ENCODE data around the gene C15orf39.

GRCh38 chr15:75181780-75182179, 19.9 kb upstream of the C15orf39 start:
- TF ChIP-seq ZSCAN30 (tag by site-specific recombination; IDR thresholded peaks at IDR 0.05) (no peak), CTCF (tag by site-specific recombination; IDR thresholded peaks at IDR 0.05) (no peak), ZNF302 (tag by site-specific recombination; IDR thresholded peaks at IDR 0.05; ENCODE audit: low read depth) (no peak)

Data from HEK293 (cell line).